GM23338 (cell line): ENCODE measurements around the gene SLC19A1. TPM values are rescaled to one million over a fixed set of nuclear protein-coding genes. Genes with fewer than 3 reads are reported as not detected.

Experiments used
- ATAC-seq: fragments of 200-7000 bp; cut with Tn5 transposase; 3 replicates; pipeline ENCODE4 v1.9.1; 2020
- DNase-seq: peaks from one replicate; pipeline ENCODE4 v3.0.0-alpha.2; 2015; ENCODE audit warnings: low spot score
- H2AFZ ChIP-seq: fragments of 200-600 bp; sonication (generic); 2 replicates; pipeline ENCODE4 v1.8.0; 2016; ENCODE audit warnings: antibody characterized with exemption, mild to moderate bottlenecking, moderate library complexity
- H3F3A ChIP-seq: fragments of 200-600 bp; sonication (generic); replicated peaks from 2 replicates; pipeline ENCODE4 v1.8.0; 2017; ENCODE audit warnings: antibody characterized with exemption, mixed run types, low read depth
- H3K27ac ChIP-seq: fragments of 200-600 bp; sonication (generic); 2 replicates; pipeline ENCODE4 v1.6.1; 2016; ENCODE audit warnings: low read depth
- H3K27me3 ChIP-seq: fragments of 200-600 bp; sonication (generic); 2 replicates; pipeline ENCODE4 v1.8.0; 2016; ENCODE audit warnings: mild to moderate bottlenecking, mixed run types, moderate library complexity; ENCODE audit not compliant: insufficient read depth
- H3K36me3 ChIP-seq: fragments of 200-600 bp; sonication (generic); 2 replicates; pipeline ENCODE4 v1.8.0; 2016; ENCODE audit warnings: mild to moderate bottlenecking; ENCODE audit not compliant: insufficient read depth
- H3K4me1 ChIP-seq: fragments of 200-600 bp; sonication (generic); 2 replicates; pipeline ENCODE4 v1.8.0; 2016; ENCODE audit warnings: mild to moderate bottlenecking, moderate library complexity; ENCODE audit not compliant: insufficient read depth
- H3K4me2 ChIP-seq: fragments of 200-600 bp; sonication (generic); 2 replicates; pipeline ENCODE4 v1.7.1; 2017; ENCODE audit warnings: mixed run types
- H3K4me3 ChIP-seq: fragments of 200-600 bp; sonication (generic); 2 replicates; pipeline ENCODE4 v1.6.1; 2016; ENCODE audit warnings: mixed run types
- H3K79me2 ChIP-seq: fragments of 200-600 bp; sonication (generic); replicated peaks from 2 replicates; pipeline ENCODE4 v1.8.0; 2017; ENCODE audit warnings: mild to moderate bottlenecking; ENCODE audit not compliant: insufficient read depth
- H3K9me2 ChIP-seq: fragments of 200-600 bp; sonication (generic); 2 replicates; pipeline ENCODE4 v1.8.0; 2017; ENCODE audit not compliant: insufficient read depth
- H4K20me1 ChIP-seq: fragments of 200-600 bp; sonication (generic); replicated peaks from 2 replicates; pipeline ENCODE4 v1.8.0; 2017; ENCODE audit warnings: mild to moderate bottlenecking; ENCODE audit not compliant: insufficient read depth
- H3K27ac Mint-ChIP-seq: 2 replicates; pipeline ENCODE4 v1.8.0; 2020; ENCODE audit warnings: inconsistent platforms, mild to moderate bottlenecking, moderate library complexity, mixed read lengths
- H3K27me3 Mint-ChIP-seq: 3 replicates; pipeline ENCODE4 v1.8.0; 2022; ENCODE audit warnings: low read depth, mild to moderate bottlenecking, moderate library complexity, mixed read lengths, inconsistent platforms; ENCODE audit not compliant: insufficient read depth, poor library complexity
- H3K36me3 Mint-ChIP-seq: 3 replicates; pipeline ENCODE4 v1.8.0; 2021; ENCODE audit warnings: low read depth, mild to moderate bottlenecking, inconsistent platforms, moderate library complexity, mixed read lengths
- H3K4me1 Mint-ChIP-seq: 3 replicates; pipeline ENCODE4 v1.8.0; 2020; ENCODE audit warnings: mild to moderate bottlenecking, inconsistent platforms, mixed read lengths
- H3K4me3 Mint-ChIP-seq: 3 replicates; pipeline ENCODE4 v1.8.0; 2021; ENCODE audit warnings: moderate library complexity, mild to moderate bottlenecking, inconsistent platforms, mixed read lengths
- H3K9me3 Mint-ChIP-seq: 3 replicates; pipeline ENCODE4 v1.8.0; 2020; ENCODE audit warnings: moderate library complexity, mild to moderate bottlenecking, inconsistent platforms, mixed read lengths
- CREB1 ChIP-seq: fragments of 250-450 bp; sonication (Bioruptor Pico); IDR thresholded peaks from 2 replicates; pipeline ENCODE4 v1.5.0; 2020; ENCODE audit warnings: low read depth, mild to moderate bottlenecking, moderate library complexity
- CTCF ChIP-seq, 2 experiments: fragments of 200-600 bp in 1 of 2; sonication (generic) in 1 of 2; conservative IDR thresholded peaks; 2 replicates each; pipeline versions ENCODE4 v1.5.1 to v1.6.1; 2016 to 2017; ENCODE audit warnings: antibody characterized with exemption in 2 of 2, low read depth in 2 of 2, mild to moderate bottlenecking in 2 of 2, moderate library complexity in 1 of 2
- ETS1 ChIP-seq: IDR thresholded peaks from 2 replicates; pipeline ENCODE4 v1.6.1; 2016; ENCODE audit warnings: antibody characterized with exemption
- EZH2 ChIP-seq: fragments of 200-600 bp; sonication (generic); IDR thresholded peaks from one replicate; pipeline ENCODE4 v1.8.0; 2017; ENCODE audit warnings: antibody characterized with exemption, mild to moderate bottlenecking, low read depth; ENCODE audit not compliant: unreplicated experiment
- EZH2phosphoT487 ChIP-seq: fragments of 200-600 bp; sonication (generic); IDR thresholded peaks from one replicate; pipeline ENCODE4 v1.8.1; 2018; ENCODE audit warnings: antibody characterized with exemption; ENCODE audit not compliant: unreplicated experiment
- JUNB ChIP-seq: IDR thresholded peaks from one replicate; pipeline ENCODE4 v1.6.1; 2016; ENCODE audit warnings: antibody characterized with exemption; ENCODE audit not compliant: unreplicated experiment
- NANOG ChIP-seq: IDR thresholded peaks from 2 replicates; pipeline ENCODE4 v1.6.1; 2016; ENCODE audit warnings: antibody characterized with exemption, borderline replicate concordance
- POLR2AphosphoS5 ChIP-seq: IDR thresholded peaks from 2 replicates; pipeline ENCODE4 v1.6.1; 2016; ENCODE audit warnings: antibody characterized with exemption, low read depth
- REST ChIP-seq: IDR thresholded peaks from one replicate; pipeline ENCODE4 v1.6.1; 2018; ENCODE audit warnings: antibody characterized with exemption; ENCODE audit not compliant: unreplicated experiment
- STAT1 ChIP-seq: IDR thresholded peaks from one replicate; pipeline ENCODE4 v1.6.1; 2016; ENCODE audit warnings: antibody characterized with exemption; ENCODE audit not compliant: unreplicated experiment
- ZNF114 ChIP-seq: fragments of 250-450 bp; sonication (Bioruptor Pico); IDR thresholded peaks from 2 replicates; pipeline ENCODE4 v1.5.0; 2020; ENCODE audit warnings: mild to moderate bottlenecking, moderate library complexity
- ZNF331 ChIP-seq: fragments of 250-450 bp; sonication (Bioruptor Pico); IDR thresholded peaks from 2 replicates; pipeline ENCODE4 v1.5.0; 2020; ENCODE audit warnings: low read depth, mild to moderate bottlenecking, moderate library complexity
- ZNF462 ChIP-seq: fragments of 250-450 bp; sonication (Bioruptor Pico); IDR thresholded peaks from 2 replicates; pipeline ENCODE4 v1.5.0; 2020; ENCODE audit warnings: mild to moderate bottlenecking, moderate library complexity
- polyA plus RNA-seq: library from polyadenylated mRNA; unstranded; fragments of >200 nt; fragmentation: Nextera tagmentation; extraction: Ambion mirVana; gene quantifications from 2 replicates; pipeline ENCODE4 v1.2.1, GENCODE V29; 2016
- total RNA-seq: library from RNA; depleted of rRNA; stranded (reverse); fragments of >200 nt; shearing (Covaris generic); gene quantifications from 2 replicates; pipeline ENCODE4 v1.2.3, GENCODE V29; 2014

SLC19A1 gene
- total and polyA plus RNA-seq, 2 experiments from 2014 or later, result 31.2 to 33.0 TPM

GRCh38 chr21:45560106-45561021 lies 18.1 kb upstream of the SLC19A1 start:
- no peaks in the 10 kb centered on the region for H3K36me3 ChIP-seq
- peaks cover 1% of the 10 kb centered on the region for H3K27me3 Mint-ChIP-seq
- DNase-seq (no peak), ATAC-seq (peak; percentile 7; the same call in 1 of the 3 replicates)
- no peak overlapping the region for H3K4me3 ChIP-seq
- H3K4me1 Mint-ChIP-seq, result peaks cover 14% of the 10 kb centered on the region
- H3K9me3 Mint-ChIP-seq, result no peaks in the 10 kb centered on the region
- no peaks in the 10 kb centered on the region for H3K9me2 ChIP-seq
- TF ChIP-seq ETS1, result no peak
- no peak for TF ChIP-seq NANOG
- no peak for TF ChIP-seq CTCF (conservative IDR thresholded peaks at IDR 0.05; ENCODE audit: low read depth in 2 of 2)
- no peak for TF ChIP-seq POLR2AphosphoS5
- no peak for TF ChIP-seq ZNF114 (CRISPR knock-in tag)
- TF ChIP-seq REST, result no peak
- TF ChIP-seq STAT1, result no peak
- TF ChIP-seq EZH2phosphoT487, result no peak
- TF ChIP-seq JUNB, result no peak
- no peak for TF ChIP-seq ZNF331 (CRISPR knock-in tag)
- no peak for TF ChIP-seq ZNF462 (CRISPR knock-in tag)
- TF ChIP-seq EZH2, result no peak
- no peak for TF ChIP-seq CREB1
- no peaks in the 10 kb centered on the region for H3K4me1 ChIP-seq
- H2AFZ ChIP-seq, result peak overlapping the region; percentile 74
- no peaks in the 10 kb centered on the region for H4K20me1 ChIP-seq
- no peak overlapping the region for H3K27ac ChIP-seq
- no peak overlapping the region for H3K27ac Mint-ChIP-seq
- no peaks in the 10 kb centered on the region for H3F3A ChIP-seq
- H3K4me3 Mint-ChIP-seq, result no peak overlapping the region
- no peak overlapping the region for H3K4me2 ChIP-seq
- no peaks in the 10 kb centered on the region for H3K36me3 Mint-ChIP-seq
- no peaks in the 10 kb centered on the region for H3K79me2 ChIP-seq
- no peaks in the 10 kb centered on the region for H3K27me3 ChIP-seq
